Astrocyte (in vitro differentiated cells and primary cell): ENCODE results near the gene PBLD. TPM values are rescaled to one million over a fixed set of nuclear protein-coding genes. Genes with fewer than 3 reads are reported as not detected.
"Not testable (repeated sequence)": the region's sequence is repeated elsewhere in the genome, so short reads cannot be mapped to it uniquely, and the experiment has no call there.

Source experiments
- DNase-seq: peaks from one replicate; pipeline ENCODE4 v3.0.0-alpha.2; 2010; ENCODE audit warnings: low read depth
- FAIRE-seq: peaks from 2 replicates; lab custom pipeline; 2011; peaks lifted over from hg19 to GRCh38; lab: Jason Lieb, UNC
- H2AFZ ChIP-seq: 2 replicates; pipeline ENCODE4 v1.6.0; 2012; ENCODE audit warnings: low read depth, low read length, inconsistent platforms
- H3K27ac ChIP-seq: 2 replicates; pipeline ENCODE4 v1.5.1; 2011; ENCODE audit warnings: low read depth, low read length, inconsistent platforms
- H3K27me3 ChIP-seq: 2 replicates; pipeline ENCODE4 v1.6.0; 2011; ENCODE audit warnings: low read length, inconsistent platforms; ENCODE audit not compliant: insufficient read depth
- H3K36me3 ChIP-seq: 2 replicates; pipeline ENCODE4 v1.5.1; 2011; ENCODE audit warnings: low read length, inconsistent platforms; ENCODE audit not compliant: insufficient read depth
- H3K4me1 ChIP-seq: 2 replicates; pipeline ENCODE4 v1.5.1; 2011; ENCODE audit warnings: low read length, inconsistent platforms; ENCODE audit not compliant: insufficient read depth
- H3K4me2 ChIP-seq: 2 replicates; pipeline ENCODE4 v1.6.0; 2012; ENCODE audit warnings: low read length, inconsistent platforms
- H3K4me3 ChIP-seq: 2 replicates; pipeline ENCODE4 v1.5.1; 2011; ENCODE audit warnings: low read depth, mild to moderate bottlenecking, low read length, inconsistent platforms; ENCODE audit not compliant: insufficient read depth
- H3K79me2 ChIP-seq: 2 replicates; pipeline ENCODE4 v1.6.0; 2012; ENCODE audit warnings: mild to moderate bottlenecking, low read length, inconsistent platforms; ENCODE audit not compliant: insufficient read depth
- H3K9ac ChIP-seq: 2 replicates; pipeline ENCODE4 v1.6.0; 2012; ENCODE audit warnings: mild to moderate bottlenecking, low read length, inconsistent platforms
- H3K9me3 ChIP-seq: 2 replicates; pipeline ENCODE4 v1.5.1; 2012; ENCODE audit warnings: low read depth, mild to moderate bottlenecking, low read length, inconsistent platforms; ENCODE audit not compliant: insufficient read depth
- H4K20me1 ChIP-seq: 2 replicates; pipeline ENCODE4 v1.6.0; 2012; ENCODE audit warnings: low read length, inconsistent platforms; ENCODE audit not compliant: insufficient read depth
- H3K27ac Mint-ChIP-seq: one replicate; pipeline ENCODE4 v1.8.0; 2021; ENCODE audit warnings: mild to moderate bottlenecking, mixed read lengths; ENCODE audit not compliant: unreplicated experiment
- H3K27me3 Mint-ChIP-seq: one replicate; pipeline ENCODE4 v1.8.0; 2021; ENCODE audit warnings: low read depth, mixed read lengths; ENCODE audit not compliant: unreplicated experiment
- H3K36me3 Mint-ChIP-seq: one replicate; pipeline ENCODE4 v1.8.0; 2021; ENCODE audit warnings: low read depth, mixed read lengths; ENCODE audit not compliant: unreplicated experiment
- H3K4me1 Mint-ChIP-seq: one replicate; pipeline ENCODE4 v1.8.0; 2021; ENCODE audit warnings: low read depth, mixed read lengths; ENCODE audit not compliant: unreplicated experiment
- H3K4me3 Mint-ChIP-seq: one replicate; pipeline ENCODE4 v1.8.0; 2021; ENCODE audit warnings: mild to moderate bottlenecking, moderate library complexity, mixed read lengths; ENCODE audit not compliant: unreplicated experiment
- H3K9me3 Mint-ChIP-seq: one replicate; pipeline ENCODE4 v1.8.0; 2021; ENCODE audit warnings: mild to moderate bottlenecking, mixed read lengths; ENCODE audit not compliant: unreplicated experiment
- CTCF ChIP-seq: IDR thresholded peaks from 2 replicates; pipeline ENCODE4 v1.5.1; 2011; ENCODE audit warnings: low read depth, mild to moderate bottlenecking, inconsistent platforms, low read length, moderate library complexity; ENCODE audit not compliant: insufficient read depth
- EZH2 ChIP-seq: IDR thresholded peaks from 2 replicates; pipeline ENCODE4 v1.6.1; 2012; ENCODE audit warnings: mild to moderate bottlenecking, low read length, inconsistent platforms; ENCODE audit not compliant: insufficient read depth
- total RNA-seq: library from RNA; stranded (reverse); gene quantifications from 2 replicates; pipeline ENCODE4 v1.2.1, GENCODE V29; 2021

PBLD gene
- total RNA-seq, 1 donor from 2014 or later: 6.1 TPM

- Histone ChIP-seq H3K27me3 (no peaks in the 10 kb centered on the region), H2AFZ (no peak overlapping the region), H3K9me3 (no peaks in the 10 kb centered on the region), H3K9ac (no peak overlapping the region), H4K20me1 (no peaks in the 10 kb centered on the region), H3K79me2 (no peaks in the 10 kb centered on the region), H3K36me3 (no peaks in the 10 kb centered on the region), H3K4me3 (no peak overlapping the region), H3K27ac (no peak overlapping the region), H3K4me1 (no peaks in the 10 kb centered on the region), H3K4me2 (no peak overlapping the region)
- DNase-seq (no peak), FAIRE-seq (no peak)
- Mint-ChIP-seq H3K36me3 (no peaks in the 10 kb centered on the region), H3K4me1 (no peaks in the 10 kb centered on the region), H3K9me3 (peaks cover 15% of the 10 kb centered on the region), H3K4me3 (no peak overlapping the region), H3K27me3 (no peaks in the 10 kb centered on the region), H3K27ac (no peak overlapping the region)
- TF ChIP-seq EZH2: no peak
- no peak for TF ChIP-seq CTCF
Observed at GRCh38 chr10:68318331-68319059, 14.2 kb downstream of the PBLD start.

GRCh38 chr10:68315582-68315981, 17.1 kb downstream of the PBLD start:
- FAIRE-seq: no peak
- Mint-ChIP-seq H3K9me3 (peaks cover 15% of the 10 kb centered on the region), H3K4me3 (no peak overlapping the region), H3K4me1 (no peaks in the 10 kb centered on the region), H3K27me3 (no peaks in the 10 kb centered on the region), H3K27ac (no peak overlapping the region), H3K36me3 (no peaks in the 10 kb centered on the region)
- Histone ChIP-seq H4K20me1 (no peaks in the 10 kb centered on the region), H3K27me3 (no peaks in the 10 kb centered on the region), H3K27ac (no peak overlapping the region), H2AFZ (no peak overlapping the region), H3K9ac (no peak overlapping the region), H3K4me2 (no peak overlapping the region), H3K4me1 (no peaks in the 10 kb centered on the region), H3K4me3 (no peak overlapping the region), H3K9me3 (no peaks in the 10 kb centered on the region), H3K79me2 (no peaks in the 10 kb centered on the region), H3K36me3 (no peaks in the 10 kb centered on the region)
- TF ChIP-seq EZH2: no peak
- no peak for TF ChIP-seq CTCF
- DNase-seq: no peak

GRCh38 chr10:68314930-68315329, 17.8 kb downstream of the PBLD start:
- H3K27me3 Mint-ChIP-seq, H4K20me1 ChIP-seq, H3K36me3 Mint-ChIP-seq, FAIRE-seq, H3K79me2 ChIP-seq, H3K27me3 ChIP-seq, H3K27ac ChIP-seq, H3K27ac Mint-ChIP-seq, H3K4me2 ChIP-seq, H3K4me3 ChIP-seq, H2AFZ ChIP-seq, H3K4me1 ChIP-seq, H3K36me3 ChIP-seq, H3K4me3 Mint-ChIP-seq, H3K9ac ChIP-seq, DNase-seq, H3K9me3 ChIP-seq, H3K4me1 Mint-ChIP-seq: not testable (repeated sequence)
- peaks cover 15% of the 10 kb centered on the region for H3K9me3 Mint-ChIP-seq
